K562 (cell line): ENCODE measurements around the gene IGF2R. TPM values are rescaled to one million over a fixed set of nuclear protein-coding genes. Genes with fewer than 3 reads are reported as not detected.

Experiments used
- ARID2 ChIP-seq: fragments of 450-650 bp; IDR thresholded peaks from 2 replicates; pipeline ENCODE4 v1.6.1; 2017; ENCODE audit warnings: antibody characterized with exemption, mild to moderate bottlenecking
- ASH1L ChIP-seq: fragments of 450-650 bp; IDR thresholded peaks from 2 replicates; pipeline ENCODE4 v1.6.1; 2018; ENCODE audit warnings: borderline replicate concordance, mild to moderate bottlenecking, low read depth; ENCODE audit not compliant: partially characterized antibody
- BDP1 ChIP-seq: IDR thresholded peaks from 3 replicates; pipeline ENCODE4 v1.6.1; 2011; ENCODE audit not compliant: insufficient read length, insufficient read depth
- CBX1 ChIP-seq: sonication (generic); IDR thresholded peaks from 2 replicates; pipeline ENCODE4 v1.6.1; 2016; ENCODE audit warnings: antibody characterized with exemption, low read depth, mild to moderate bottlenecking
- CC2D1A ChIP-seq: fragments of 450-650 bp; IDR thresholded peaks from 2 replicates; pipeline ENCODE4 v1.6.1; 2017; ENCODE audit warnings: mild to moderate bottlenecking
- CHD4 ChIP-seq: fragments of 200-600 bp; sonication (generic); IDR thresholded peaks from 3 replicates; pipeline ENCODE4 v1.6.1; 2012; ENCODE audit warnings: low read depth, mild to moderate bottlenecking, mixed read lengths, low read length, inconsistent platforms; ENCODE audit not compliant: insufficient read depth, insufficient replicate concordance, poor library complexity, severe bottlenecking
- CREM ChIP-seq: IDR thresholded peaks from 2 replicates; pipeline ENCODE4 v1.6.1; 2014; ENCODE audit warnings: antibody characterized with exemption, low read depth
- ELF4 ChIP-seq: fragments of 450-650 bp; formaldehyde crosslinking; IDR thresholded peaks from 2 replicates; pipeline ENCODE4 v1.4.0; 2022; ENCODE audit warnings: missing genetic modification characterization
- EP400 ChIP-seq: fragments of 450-650 bp; IDR thresholded peaks from 2 replicates; pipeline ENCODE4 v1.6.1; 2017; ENCODE audit warnings: antibody characterized with exemption, mild to moderate bottlenecking, moderate library complexity
- HDGF ChIP-seq: fragments of 450-650 bp; IDR thresholded peaks from 2 replicates; pipeline ENCODE4 v1.6.1; 2016
- HNRNPUL1 ChIP-seq: fragments of 200-400 bp; formaldehyde crosslinking; IDR thresholded peaks from 2 replicates; pipeline ENCODE4 v1.6.1; 2017; ENCODE audit warnings: low read length
- MECOM ChIP-seq: fragments of 250-450 bp; sonication (Bioruptor Pico); IDR thresholded peaks from 2 replicates; pipeline ENCODE4 v1.8.0; 2022; ENCODE audit warnings: inconsistent platforms
- MTA2 ChIP-seq: fragments of 450-650 bp; IDR thresholded peaks from 2 replicates; pipeline ENCODE4 v1.6.1; 2016; ENCODE audit warnings: low read depth
- NBN ChIP-seq: fragments of 450-650 bp; IDR thresholded peaks from 2 replicates; pipeline ENCODE4 v1.6.1; 2016; ENCODE audit warnings: low read depth, mild to moderate bottlenecking
- NFATC3 ChIP-seq: fragments of 450-650 bp; IDR thresholded peaks from 2 replicates; pipeline ENCODE4 v1.6.1; 2017; ENCODE audit warnings: mild to moderate bottlenecking
- NFXL1 ChIP-seq: fragments of 450-650 bp; formaldehyde crosslinking; IDR thresholded peaks from 2 replicates; pipeline ENCODE4 v1.4.0; 2021; ENCODE audit warnings: mild to moderate bottlenecking
- RBM17 ChIP-seq: fragments of 200-400 bp; formaldehyde crosslinking; IDR thresholded peaks from 2 replicates; pipeline ENCODE4 v1.6.1; 2017; ENCODE audit warnings: low read depth, mild to moderate bottlenecking, low read length, borderline replicate concordance
- RBM34 ChIP-seq: fragments of 200-400 bp; formaldehyde crosslinking; IDR thresholded peaks from 2 replicates; pipeline ENCODE4 v1.6.1; 2018; ENCODE audit warnings: low read length, borderline replicate concordance; ENCODE audit not compliant: insufficient read depth
- RFX1 ChIP-seq: fragments of 450-650 bp; IDR thresholded peaks from 2 replicates; pipeline ENCODE4 v1.6.1; 2016; ENCODE audit warnings: mild to moderate bottlenecking, moderate library complexity
- STAT5B ChIP-seq: fragments of 250-450 bp; sonication (Bioruptor Pico); IDR thresholded peaks from 2 replicates; pipeline ENCODE4 v1.8.0; 2021; ENCODE audit warnings: mild to moderate bottlenecking, inconsistent platforms
- U2AF2 ChIP-seq: fragments of 200-400 bp; formaldehyde crosslinking; optimal IDR thresholded peaks from 2 replicates; pipeline ENCODE3; 2017; ENCODE audit warnings: low read depth, mild to moderate bottlenecking, low read length
- ZNF780A ChIP-seq: fragments of 250-450 bp; sonication (Bioruptor Pico); IDR thresholded peaks from 2 replicates; pipeline ENCODE4 v1.5.0; 2021; ENCODE audit warnings: mild to moderate bottlenecking
- polyA plus RNA-seq, 8 experiments: library from polyadenylated mRNA; depleted of rRNA in 4 of 8; stranded (reverse) in 5 of 8; unstranded in 3 of 8; fragments of >200 nt; fragmentation: Nextera tagmentation in 2 of 8; fragmentation: Illumina TruSeq in 1 of 8; extraction: Ambion mirVana in 2 of 8; extraction: Trizol in 1 of 8; gene quantifications; 2 replicates each; pipeline versions ENCODE4 v1.2.1 to v1.2.3, GENCODE V29; 2011 to 2014; ENCODE audit warnings: inconsistent platforms in 1 of 8, missing spikeins in 1 of 8
- total RNA-seq, 7 experiments: library from RNA; depleted of rRNA in 6 of 7; stranded (reverse); fragments of >200 nt in 6 of 7; fragmentation: Illumina TruSeq in 2 of 7; extraction: Trizol in 2 of 7; gene quantifications; 2 replicates each; pipeline versions ENCODE4 v1.2.1 to v1.2.3, GENCODE V29; 2011 to 2021; ENCODE audit warnings: low replicate concordance in 1 of 7
- TF ChIP-seq, protein P1 (sequence below): fragments of 200-800 bp; sonication (Bioruptor generic); IDR thresholded peaks from 2 replicates; pipeline ENCODE4 v1.6.1; 2016; ENCODE audit warnings: missing genetic modification characterization, missing compliant biosample characterization
- TF ChIP-seq, protein P2 (sequence below): fragments of 450-650 bp; IDR thresholded peaks from 2 replicates; pipeline ENCODE4 v1.6.1; 2016; ENCODE audit warnings: borderline replicate concordance

Gene IGF2R
- total and polyA plus RNA-seq, 9 of the 15 experiments (the other 6 are each of a cell fraction or from before 2014, with no cell fraction given) = 3.5 to 92.3 (median 34.5) TPM

DNA sequence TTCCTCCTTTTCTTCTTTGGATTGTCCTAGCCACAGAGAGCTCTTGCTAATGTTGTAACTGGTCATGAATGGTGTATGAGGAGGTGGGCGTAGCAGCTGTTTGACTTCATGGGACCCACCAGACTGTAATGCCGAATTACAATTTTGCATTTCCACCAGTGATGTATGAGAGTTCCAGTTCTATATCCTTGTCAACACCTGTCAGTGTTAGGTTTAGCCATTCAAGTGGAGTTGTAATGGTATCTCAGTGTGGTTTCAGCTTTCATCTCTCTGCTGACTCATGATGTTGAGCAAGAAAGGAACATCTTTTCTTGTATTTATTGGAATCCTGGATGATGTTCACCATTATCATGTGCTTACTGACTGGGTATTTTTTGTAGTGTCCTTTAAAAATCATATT lies 5.1 kb downstream of the IGF2R start (continued):
- TF ChIP-seq, protein P1, sequence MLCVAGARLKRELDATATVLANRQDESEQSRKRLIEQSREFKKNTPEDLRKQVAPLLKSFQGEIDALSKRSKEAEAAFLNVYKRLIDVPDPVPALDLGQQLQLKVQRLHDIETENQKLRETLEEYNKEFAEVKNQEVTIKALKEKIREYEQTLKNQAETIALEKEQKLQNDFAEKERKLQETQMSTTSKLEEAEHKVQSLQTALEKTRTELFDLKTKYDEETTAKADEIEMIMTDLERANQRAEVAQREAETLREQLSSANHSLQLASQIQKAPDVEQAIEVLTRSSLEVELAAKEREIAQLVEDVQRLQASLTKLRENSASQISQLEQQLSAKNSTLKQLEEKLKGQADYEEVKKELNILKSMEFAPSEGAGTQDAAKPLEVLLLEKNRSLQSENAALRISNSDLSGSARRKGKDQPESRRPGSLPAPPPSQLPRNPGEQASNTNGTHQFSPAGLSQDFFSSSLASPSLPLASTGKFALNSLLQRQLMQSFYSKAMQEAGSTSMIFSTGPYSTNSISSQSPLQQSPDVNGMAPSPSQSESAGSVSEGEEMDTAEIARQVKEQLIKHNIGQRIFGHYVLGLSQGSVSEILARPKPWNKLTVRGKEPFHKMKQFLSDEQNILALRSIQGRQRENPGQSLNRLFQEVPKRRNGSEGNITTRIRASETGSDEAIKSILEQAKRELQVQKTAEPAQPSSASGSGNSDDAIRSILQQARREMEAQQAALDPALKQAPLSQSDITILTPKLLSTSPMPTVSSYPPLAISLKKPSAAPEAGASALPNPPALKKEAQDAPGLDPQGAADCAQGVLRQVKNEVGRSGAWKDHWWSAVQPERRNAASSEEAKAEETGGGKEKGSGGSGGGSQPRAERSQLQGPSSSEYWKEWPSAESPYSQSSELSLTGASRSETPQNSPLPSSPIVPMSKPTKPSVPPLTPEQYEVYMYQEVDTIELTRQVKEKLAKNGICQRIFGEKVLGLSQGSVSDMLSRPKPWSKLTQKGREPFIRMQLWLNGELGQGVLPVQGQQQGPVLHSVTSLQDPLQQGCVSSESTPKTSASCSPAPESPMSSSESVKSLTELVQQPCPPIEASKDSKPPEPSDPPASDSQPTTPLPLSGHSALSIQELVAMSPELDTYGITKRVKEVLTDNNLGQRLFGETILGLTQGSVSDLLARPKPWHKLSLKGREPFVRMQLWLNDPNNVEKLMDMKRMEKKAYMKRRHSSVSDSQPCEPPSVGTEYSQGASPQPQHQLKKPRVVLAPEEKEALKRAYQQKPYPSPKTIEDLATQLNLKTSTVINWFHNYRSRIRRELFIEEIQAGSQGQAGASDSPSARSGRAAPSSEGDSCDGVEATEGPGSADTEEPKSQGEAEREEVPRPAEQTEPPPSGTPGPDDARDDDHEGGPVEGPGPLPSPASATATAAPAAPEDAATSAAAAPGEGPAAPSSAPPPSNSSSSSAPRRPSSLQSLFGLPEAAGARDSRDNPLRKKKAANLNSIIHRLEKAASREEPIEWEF = no peak
- no peak for TF ChIP-seq HDGF
- peak; percentile 22 for TF ChIP-seq CHD4
- TF ChIP-seq CBX1 = no peak
- TF ChIP-seq NFATC3 = no peak
- TF ChIP-seq ELF4 (CRISPR knock-in tag) = no peak
- no peak for TF ChIP-seq STAT5B
- peak; percentile 53; the same call in 1 of the 2 replicates for TF ChIP-seq NBN
- TF ChIP-seq BDP1 = no peak
- TF ChIP-seq MTA2 = peak; percentile 32; the same call in 1 of the 2 replicates
- TF ChIP-seq CREM = 0 out of 2 replicates have a peak, but pooled peaks have one; percentile 19
- TF ChIP-seq, protein P2, sequence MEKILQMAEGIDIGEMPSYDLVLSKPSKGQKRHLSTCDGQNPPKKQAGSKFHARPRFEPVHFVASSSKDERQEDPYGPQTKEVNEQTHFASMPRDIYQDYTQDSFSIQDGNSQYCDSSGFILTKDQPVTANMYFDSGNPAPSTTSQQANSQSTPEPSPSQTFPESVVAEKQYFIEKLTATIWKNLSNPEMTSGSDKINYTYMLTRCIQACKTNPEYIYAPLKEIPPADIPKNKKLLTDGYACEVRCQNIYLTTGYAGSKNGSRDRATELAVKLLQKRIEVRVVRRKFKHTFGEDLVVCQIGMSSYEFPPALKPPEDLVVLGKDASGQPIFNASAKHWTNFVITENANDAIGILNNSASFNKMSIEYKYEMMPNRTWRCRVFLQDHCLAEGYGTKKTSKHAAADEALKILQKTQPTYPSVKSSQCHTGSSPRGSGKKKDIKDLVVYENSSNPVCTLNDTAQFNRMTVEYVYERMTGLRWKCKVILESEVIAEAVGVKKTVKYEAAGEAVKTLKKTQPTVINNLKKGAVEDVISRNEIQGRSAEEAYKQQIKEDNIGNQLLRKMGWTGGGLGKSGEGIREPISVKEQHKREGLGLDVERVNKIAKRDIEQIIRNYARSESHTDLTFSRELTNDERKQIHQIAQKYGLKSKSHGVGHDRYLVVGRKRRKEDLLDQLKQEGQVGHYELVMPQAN = no peak
- TF ChIP-seq ASH1L = no peak
- TF ChIP-seq NFXL1 = no peak
- no peak for TF ChIP-seq CC2D1A
- TF ChIP-seq EP400 = peak; percentile 53; the same call in 1 of the 2 replicates
- TF ChIP-seq HNRNPUL1 = no peak
- TF ChIP-seq ARID2 = no peak
- TF ChIP-seq RFX1 = no peak
- TF ChIP-seq U2AF2 = no peak
- TF ChIP-seq MECOM (CRISPR knock-in tag) = peak; percentile 95
- no peak for TF ChIP-seq RBM34
- no peak for TF ChIP-seq ZNF780A (CRISPR knock-in tag)
- no peak for TF ChIP-seq RBM17
